Limb (tissue), 2 donors: ENCODE measurements around the gene VEZT.
"Not testable (repeated sequence)": the region's sequence is repeated elsewhere in the genome, so short reads cannot be mapped to it uniquely, and the experiment has no call there.

ENCODE experiments used
- DNase-seq, 2 donors: peaks; one replicate each; pipeline ENCODE4 v3.0.0-alpha.2; 2016; ENCODE audit errors: extremely low spot score in 2 of 2

The VEZT gene

GRCh38 chr12:95318071-95318545, 100.5 kb downstream of the VEZT start:
- DNase-seq = no peak

- DNase-seq = no peak
These were observed 102.2 kb downstream of the VEZT start for GRCh38 chr12:95319694-95320331.

GRCh38 chr12:95321516-95322246, 104.1 kb downstream of the VEZT start:
- DNase-seq = no peak

DNA sequence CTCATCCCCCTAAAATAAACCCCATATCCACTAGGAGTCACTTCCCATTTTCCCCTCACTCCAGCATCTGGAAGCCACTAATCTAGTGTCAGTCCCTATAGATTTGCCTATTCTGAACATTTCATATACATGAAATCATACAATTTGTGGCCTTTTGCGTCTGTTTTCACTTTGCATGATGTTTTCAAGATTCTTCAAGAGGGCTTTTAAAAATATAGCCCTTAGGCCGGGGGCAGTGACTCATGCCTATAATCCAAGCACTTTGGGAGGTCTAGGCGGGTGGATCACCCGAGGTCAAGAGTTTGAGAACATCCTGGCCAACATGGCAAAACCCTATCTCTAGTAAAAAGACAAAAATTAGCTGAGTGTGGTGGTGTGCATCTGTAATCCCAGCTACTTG, 104.7 kb downstream of the VEZT start:
- DNase-seq = peak in 1 of 2 donors; percentile 30

GRCh38 chr12:95323212-95323611, 105.6 kb downstream of the VEZT start:
- no peak for DNase-seq

- not testable (repeated sequence) for DNase-seq
These were observed 106.6 kb downstream of the VEZT start for GRCh38 chr12:95324246-95324645.

- no peak for DNase-seq
These were observed 107.9 kb downstream of the VEZT start for GRCh38 chr12:95325501-95325900.

GRCh38 chr12:95326445-95326844, 108.8 kb downstream of the VEZT start:
- DNase-seq = peak in 1 of 2 donors; percentile 26

DNA sequence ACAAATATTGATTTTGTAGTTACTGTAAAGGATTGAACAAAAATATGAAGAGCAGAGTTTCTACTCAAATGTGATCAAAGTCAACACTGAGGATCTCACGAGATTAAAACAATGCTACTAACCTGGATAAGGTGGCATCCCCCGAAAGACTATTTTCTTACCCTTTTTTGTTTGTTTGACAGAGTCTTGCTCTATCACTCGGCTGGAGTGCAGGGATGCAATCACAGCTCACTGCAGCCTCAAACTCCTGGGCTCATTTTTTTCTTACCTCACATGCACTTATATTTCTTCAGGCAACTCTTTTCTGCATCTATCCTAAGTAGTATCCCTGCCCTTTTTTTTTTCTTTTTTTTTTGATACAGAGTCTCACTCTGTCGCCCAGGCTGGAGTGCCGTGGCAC, 109.2 kb downstream of the VEZT start:
- no peak for DNase-seq

GRCh38 chr12:95328708-95329107, 111.1 kb downstream of the VEZT start:
- DNase-seq = no peak

DNA sequence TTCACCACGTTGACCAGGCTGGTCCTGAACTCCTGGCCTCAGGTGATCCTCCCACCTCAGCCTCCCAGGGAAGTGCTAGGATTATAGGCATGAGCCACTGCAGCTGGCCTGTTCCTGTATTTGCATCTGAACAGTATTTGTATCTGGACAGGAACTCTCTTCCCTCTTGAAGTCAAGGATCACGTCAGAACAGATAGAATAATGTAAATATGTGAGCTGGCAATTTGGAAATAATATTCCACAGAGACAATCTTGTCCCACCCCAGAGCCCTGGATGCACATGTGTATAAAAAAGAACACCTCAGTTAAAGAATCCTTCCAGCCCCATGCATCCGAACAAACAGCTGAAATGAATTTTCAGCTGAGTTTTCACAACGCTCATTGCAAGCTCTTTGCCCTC, 118.3 kb downstream of the VEZT start:
- DNase-seq = peak; percentile 8 to 28

- peak; percentile 84 to 85 for DNase-seq
These were observed 118.9 kb downstream of the VEZT start for GRCh38 chr12:95336387-95337067.

GRCh38 chr12:95337146-95337545, 119.5 kb downstream of the VEZT start:
- peak in 1 of 2 donors; percentile 12 for DNase-seq

DNA sequence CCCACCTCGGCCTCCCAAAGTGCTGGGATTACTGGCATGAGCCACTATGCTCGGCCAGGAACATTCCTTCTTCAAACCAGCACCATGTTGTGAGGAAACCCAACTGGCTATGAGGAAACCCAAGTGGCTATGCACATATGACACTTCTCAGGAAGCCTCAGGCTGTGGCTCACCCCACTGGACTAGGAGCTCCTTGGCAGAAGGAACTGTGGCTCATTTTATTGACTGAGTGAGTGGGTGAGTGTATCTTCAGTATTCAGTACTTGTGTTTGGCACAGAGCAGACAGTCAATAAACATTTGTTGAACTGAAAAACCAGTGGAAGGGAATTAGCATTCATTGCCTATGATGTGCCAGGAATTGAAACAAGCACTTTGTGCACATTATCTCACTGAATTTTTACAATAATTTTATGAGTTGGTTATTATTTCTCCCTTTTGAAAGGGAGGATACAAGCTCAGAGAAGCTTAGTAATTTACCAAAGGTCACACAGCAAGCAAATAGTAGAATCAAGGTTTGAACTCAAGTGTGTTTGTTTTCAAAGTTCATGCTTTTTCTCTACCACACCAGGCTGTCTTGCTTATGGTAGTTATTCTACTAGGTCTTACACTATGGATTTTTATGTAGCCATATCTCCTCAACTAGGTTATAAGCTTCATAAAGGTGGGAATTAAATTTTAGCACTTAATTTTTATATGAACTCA, 121.6 kb downstream of the VEZT start:
- DNase-seq = no peak

DNA sequence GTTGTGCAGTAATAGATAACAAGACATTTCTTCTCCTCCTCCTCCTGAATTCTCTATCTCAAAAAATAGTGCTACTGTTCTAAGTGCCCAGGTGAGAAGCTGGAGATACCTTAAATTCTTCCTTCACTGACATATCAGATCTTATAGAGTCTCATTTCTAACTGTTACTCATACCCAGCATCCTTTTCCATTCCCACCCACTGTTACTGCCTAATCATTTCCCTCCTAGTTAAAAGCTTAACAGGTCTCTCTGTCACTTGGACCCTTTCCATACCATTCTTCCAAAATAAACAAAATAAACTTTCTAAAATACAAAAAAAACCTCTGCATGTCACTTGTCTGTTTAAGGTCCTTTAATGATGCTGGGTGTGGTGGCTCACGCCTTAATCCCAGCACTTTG, 124.4 kb downstream of the VEZT start:
- DNase-seq = no peak

- DNase-seq = no peak
These were observed 126.0 kb downstream of the VEZT start for GRCh38 chr12:95343461-95344230.

DNA sequence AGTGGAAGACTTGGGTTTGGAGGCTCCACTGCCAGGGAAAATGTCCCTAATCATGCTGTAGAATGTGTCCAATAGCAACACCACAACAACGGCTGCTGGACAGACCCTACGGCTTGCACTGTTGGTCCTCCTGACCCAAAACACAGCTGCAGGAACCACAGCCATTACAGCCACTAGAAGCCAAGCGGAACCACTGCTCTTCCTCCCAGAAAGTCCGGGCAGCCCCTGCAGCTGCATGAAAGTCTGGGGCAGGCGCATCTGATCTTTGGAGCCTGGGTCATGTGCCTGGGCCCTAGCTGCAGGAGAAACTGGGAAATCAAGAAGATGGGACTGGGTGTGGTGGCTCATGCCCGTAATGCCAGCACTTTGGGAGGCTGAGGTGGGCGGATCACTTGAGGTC, 131.7 kb downstream of the VEZT start:
- DNase-seq = no peak

DNA sequence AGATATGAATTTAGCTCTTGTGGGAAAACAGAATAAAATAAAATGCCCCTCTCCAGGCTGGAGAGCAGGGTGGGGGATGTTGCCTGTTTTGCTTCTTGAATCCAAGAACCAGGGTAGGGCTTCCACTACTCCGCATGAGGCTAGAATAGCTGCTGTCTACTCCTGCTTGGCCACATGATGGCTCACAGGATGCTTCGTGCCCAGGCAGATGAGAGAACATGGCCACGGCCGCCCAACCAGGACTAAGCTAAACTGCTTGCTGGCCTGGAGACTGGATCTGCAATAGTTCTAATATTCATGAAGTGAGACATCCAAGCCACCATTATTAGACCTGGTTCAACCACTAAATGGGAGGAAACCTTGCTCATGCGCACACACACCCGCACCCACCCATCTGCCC, 134.1 kb downstream of the VEZT start:
- no peak for DNase-seq
